NCI-H146 treated with DMSO at 0.1 percent for 48 hours (cell line): ENCODE measurements around the gene FBXW4.

Experiments used
- DNase-seq: peaks from one replicate; lab custom pipeline; 2025; ENCODE audit not compliant: unreplicated experiment; lab: John Stamatoyannopoulos, UW

FBXW4 gene

GRCh38 chr10:101694674-101695403 is at the start of gene FBXW4:
Gene FBXW4 (minus strand): TSS chr10:101695170. CDS start chr10:101695105, 65 bp downstream.
- DNase-seq = peak; percentile 19

- DNase-seq = no peak
These were observed 49.3 kb upstream of the FBXW4 start for GRCh38 chr10:101744267-101744666.

GRCh38 chr10:101741938-101742337 is 47.0 kb upstream of the FBXW4 start:
- DNase-seq = no peak

GRCh38 chr10:101736666-101737065 is 41.7 kb upstream of the FBXW4 start:
- DNase-seq = no peak

- DNase-seq = no peak
These were observed 37.1 kb upstream of the FBXW4 start for GRCh38 chr10:101732096-101732495.

GRCh38 chr10:101726115-101726387 is 31.1 kb upstream of the FBXW4 start:
- no peak for DNase-seq

GRCh38 chr10:101725296-101726114 is 30.5 kb upstream of the FBXW4 start:
- no peak for DNase-seq

GRCh38 chr10:101724446-101724845 is 29.5 kb upstream of the FBXW4 start:
- no peak for DNase-seq

GRCh38 chr10:101723176-101723575 is 28.2 kb upstream of the FBXW4 start:
- no peak for DNase-seq

- DNase-seq = no peak
These were observed 26.8 kb upstream of the FBXW4 start for GRCh38 chr10:101721806-101722205.

GRCh38 chr10:101720606-101721230 is 25.7 kb upstream of the FBXW4 start:
- no peak for DNase-seq

- no peak for DNase-seq
These were observed 23.8 kb upstream of the FBXW4 start for GRCh38 chr10:101718690-101719275.

GRCh38 chr10:101716891-101717659 is 22.1 kb upstream of the FBXW4 start:
- peak; percentile 21 for DNase-seq

GRCh38 chr10:101712997-101713396 is 18.0 kb upstream of the FBXW4 start:
- DNase-seq = no peak

- no peak for DNase-seq
These were observed 15.8 kb upstream of the FBXW4 start for GRCh38 chr10:101710793-101711192.

GRCh38 chr10:101710059-101710695 is 15.2 kb upstream of the FBXW4 start:
- no peak for DNase-seq

- no peak for DNase-seq
These were observed 14.5 kb upstream of the FBXW4 start for GRCh38 chr10:101709359-101710058.

GRCh38 chr10:101708870-101709269 is 13.9 kb upstream of the FBXW4 start:
- no peak for DNase-seq

GRCh38 chr10:101708073-101708472 is 13.1 kb upstream of the FBXW4 start:
- DNase-seq = no peak

GRCh38 chr10:101704331-101704730 is 9.4 kb upstream of the FBXW4 start:
- DNase-seq = no peak
